GM21529 (cell line): Measurements from ENCODE around the gene C1QTNF12.
"Not testable (repeated sequence)": the region's sequence is repeated elsewhere in the genome, so short reads cannot be mapped to it uniquely, and the experiment has no call there.

Experiments used
- ATAC-seq: cut with Tn5 transposase; IDR thresholded peaks from one replicate; pipeline ENCODE4 v1.9.1; 2021; ENCODE audit not compliant: unreplicated experiment

C1QTNF12 gene

GRCh38 chr1:1199961-1200875 is 46.3 kb downstream of the C1QTNF12 start:
- no peak for ATAC-seq

GRCh38 chr1:1199141-1199960 is 47.2 kb downstream of the C1QTNF12 start:
- ATAC-seq: no peak

DNA sequence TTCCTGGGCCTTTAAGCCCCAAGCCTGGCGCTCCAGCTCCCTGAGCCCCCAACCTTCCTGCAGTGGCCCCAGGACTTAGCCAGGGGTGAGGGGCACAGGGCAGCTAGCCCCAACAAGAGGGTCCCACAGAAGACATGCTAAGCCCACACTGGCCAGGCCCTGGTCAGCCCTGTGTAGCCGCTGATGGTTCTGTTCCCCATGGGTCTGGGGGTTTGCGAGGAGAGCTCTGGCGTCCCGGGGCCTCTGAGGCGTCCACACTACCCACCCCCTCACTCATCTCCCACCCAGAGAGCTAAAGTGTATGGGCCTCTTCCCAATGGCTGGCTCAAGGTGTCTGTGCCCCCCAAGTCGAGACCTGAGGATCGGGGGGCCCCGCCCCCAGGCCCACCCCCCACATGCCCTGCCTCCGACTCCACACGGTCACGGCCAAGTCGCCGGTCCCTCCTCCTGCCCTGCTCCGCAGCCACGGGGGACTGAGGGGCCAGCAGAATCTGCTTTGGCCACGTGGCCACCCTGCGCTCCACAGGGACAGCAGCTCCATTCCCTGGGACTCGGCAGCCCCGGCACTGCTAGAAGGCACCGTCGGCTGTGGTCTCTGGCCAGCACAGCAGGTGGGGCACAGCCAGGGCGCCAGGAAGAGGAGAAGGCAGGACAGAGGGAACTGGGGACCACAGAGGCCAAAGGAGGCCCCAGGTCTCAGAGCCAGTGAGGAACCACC is 47.9 kb downstream of the C1QTNF12 start:
- no peak for ATAC-seq

- no peak for ATAC-seq
Observed at GRCh38 chr1:1197551-1198422, 48.7 kb downstream of the C1QTNF12 start.

DNA sequence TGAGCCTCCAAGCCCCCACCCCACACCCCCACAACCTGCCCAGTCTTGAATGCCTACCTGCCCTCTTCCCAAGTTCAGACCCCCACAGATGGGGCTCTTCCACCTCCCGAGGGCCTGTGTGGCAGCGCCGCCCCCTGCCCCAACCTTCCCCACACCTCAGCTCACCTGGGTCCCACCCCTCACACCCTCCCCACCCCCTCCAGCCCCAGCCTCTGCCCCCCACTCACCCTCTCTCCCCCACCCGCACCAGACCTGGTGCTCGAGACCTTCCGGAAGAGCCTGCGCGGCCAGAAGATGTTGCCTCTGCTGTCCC is 49.4 kb downstream of the C1QTNF12 start:
- ATAC-seq: no peak

DNA sequence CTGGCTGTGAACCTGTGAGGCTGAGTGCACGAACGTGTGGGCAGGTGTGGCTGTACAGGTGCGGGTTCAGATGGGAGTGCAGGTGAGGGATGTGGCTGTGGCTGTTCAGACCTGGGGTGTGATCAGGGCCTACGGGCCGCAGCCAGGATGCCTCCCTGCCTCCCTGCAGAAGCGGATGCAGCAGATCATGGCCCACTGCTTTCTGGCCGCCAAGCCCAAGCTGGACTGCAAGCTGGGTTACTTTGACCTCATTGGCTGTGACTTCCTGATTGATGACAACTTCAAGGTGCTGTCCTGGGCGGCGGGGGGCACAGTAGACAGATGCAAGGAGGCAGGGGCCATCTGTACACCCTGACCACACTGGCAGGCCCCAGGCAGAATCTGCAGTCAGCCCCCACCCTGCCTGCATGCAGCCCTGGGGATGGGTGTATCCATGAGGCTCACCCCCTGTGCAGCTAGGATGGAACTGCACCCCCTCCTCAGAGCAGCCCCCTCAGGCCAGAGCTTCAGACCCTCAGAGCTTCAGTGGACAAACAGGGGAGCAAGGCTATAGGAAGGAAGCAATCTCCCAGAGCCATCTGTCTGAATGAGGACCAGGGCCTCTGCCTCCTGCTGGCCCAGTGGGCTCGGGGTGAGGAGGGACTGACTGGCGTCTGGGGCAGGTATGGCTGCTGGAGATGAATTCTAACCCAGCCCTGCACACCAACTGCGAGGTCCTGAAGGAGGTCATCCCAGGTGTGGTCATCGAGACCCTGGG is 49.9 kb downstream of the C1QTNF12 start:
- ATAC-seq: no peak

- not testable (repeated sequence) for ATAC-seq
Observed at GRCh38 chr1:1195726-1196125, 50.8 kb downstream of the C1QTNF12 start.

DNA sequence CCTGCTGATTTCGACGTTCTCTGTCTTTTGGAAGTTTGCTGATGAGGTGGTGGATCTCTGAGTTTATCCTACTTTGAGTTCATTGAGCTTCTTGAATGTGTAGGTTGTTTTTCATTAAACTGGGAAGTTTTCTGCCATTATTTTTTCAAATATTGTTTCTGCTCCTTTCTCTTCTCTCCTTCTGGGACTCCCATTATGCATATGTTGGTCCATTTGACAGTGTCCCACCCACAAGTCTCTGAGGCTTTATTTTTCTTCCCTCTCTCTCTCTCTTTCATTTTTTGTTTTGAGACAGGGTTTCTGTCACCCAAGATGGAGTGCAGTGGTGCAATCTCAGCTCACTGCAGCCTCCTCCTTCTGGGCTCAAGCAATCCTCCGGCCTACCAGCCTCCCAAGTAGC is 51.8 kb downstream of the C1QTNF12 start:
- ATAC-seq: no peak
